Testis (tissue), 3 donors: ENCODE measurements around the gene EPO. TPM values are rescaled to one million over a fixed set of nuclear protein-coding genes. Genes with fewer than 3 reads are reported as not detected.
A peak's percentile ranks its signal among the peaks of the same experiment; 100 is the strongest.

ENCODE experiments used
- DNase-seq: peaks from one replicate; pipeline ENCODE4 v3.0.0-alpha.2; 2019
- H3K27ac ChIP-seq, 2 donors: fragments of 200-600 bp; sonication (generic); one replicate each; pipeline ENCODE4 v1.5.1; 2019
- H3K27me3 ChIP-seq: fragments of 200-600 bp; sonication (generic); one replicate; pipeline ENCODE4 v1.5.1; 2019
- H3K36me3 ChIP-seq: fragments of 200-600 bp; sonication (generic); one replicate; pipeline ENCODE4 v1.5.1; 2017; ENCODE audit warnings: low read depth; ENCODE audit errors: missing control alignments
- H3K4me1 ChIP-seq: fragments of 200-600 bp; sonication (generic); one replicate; pipeline ENCODE4 v1.5.1; 2019
- H3K4me3 ChIP-seq, 2 donors: fragments of 200-600 bp; sonication (generic); one replicate each; pipeline ENCODE4 v1.5.1; 2017 to 2019
- H3K9me3 ChIP-seq: fragments of 200-600 bp; sonication (generic); one replicate; pipeline ENCODE4 v1.5.1; 2017
- POLR2A ChIP-seq: fragments of 450-650 bp; IDR thresholded peaks from one replicate; pipeline ENCODE4 v1.6.1; 2017; ENCODE audit warnings: antibody characterized with exemption, mild to moderate bottlenecking, moderate library complexity
- WGBS, 2 donors: methylation state at CpG; one replicate each; pipeline ENCODE4 v1.1.5; 2018; 5-methylcytosine and 5-hydroxymethylcytosine counted together
- intact Hi-C: fragments of 100-400 bp; cut with DNase I; formaldehyde crosslinking; loops from one replicate; pipeline ENCODE4 v1.15.1; 2023; ENCODE audit warnings: low total_unique reads
- polyA plus RNA-seq: library from polyadenylated mRNA; stranded (reverse); fragments of 350-450 nt; fragmentation: Illumina TruSeq; extraction: RNeasy Lipid Tissue Mini Kit (QIAGEN cat#74804); gene quantifications from one replicate; pipeline ENCODE4 v1.2.3, GENCODE V29; 2014; ENCODE audit warnings: low read depth, low replicate concordance; ENCODE audit not compliant: insufficient read depth
- total RNA-seq, 2 donors: library from RNA; depleted of rRNA; stranded (reverse); fragments of >200 nt; gene quantifications; one replicate each; pipeline ENCODE4 v1.2.3, GENCODE V29; 2016
- TF ChIP-seq, protein P1 (sequence below), 3 experiments: fragments of 450-650 bp in 2 of 3; fragments of 200-600 bp in 1 of 3; sonication (generic) in 1 of 3; IDR thresholded peaks; one replicate each; pipeline ENCODE4 v1.5.1; 2016 to 2019; ENCODE audit warnings: antibody characterized with exemption in 3 of 3, mild to moderate bottlenecking in 2 of 3, moderate library complexity in 1 of 3

Gene EPO
- total and polyA plus RNA-seq, 3 donors from 2014 or later, result 0.63 to 0.93 (median 0.65) TPM

DNA sequence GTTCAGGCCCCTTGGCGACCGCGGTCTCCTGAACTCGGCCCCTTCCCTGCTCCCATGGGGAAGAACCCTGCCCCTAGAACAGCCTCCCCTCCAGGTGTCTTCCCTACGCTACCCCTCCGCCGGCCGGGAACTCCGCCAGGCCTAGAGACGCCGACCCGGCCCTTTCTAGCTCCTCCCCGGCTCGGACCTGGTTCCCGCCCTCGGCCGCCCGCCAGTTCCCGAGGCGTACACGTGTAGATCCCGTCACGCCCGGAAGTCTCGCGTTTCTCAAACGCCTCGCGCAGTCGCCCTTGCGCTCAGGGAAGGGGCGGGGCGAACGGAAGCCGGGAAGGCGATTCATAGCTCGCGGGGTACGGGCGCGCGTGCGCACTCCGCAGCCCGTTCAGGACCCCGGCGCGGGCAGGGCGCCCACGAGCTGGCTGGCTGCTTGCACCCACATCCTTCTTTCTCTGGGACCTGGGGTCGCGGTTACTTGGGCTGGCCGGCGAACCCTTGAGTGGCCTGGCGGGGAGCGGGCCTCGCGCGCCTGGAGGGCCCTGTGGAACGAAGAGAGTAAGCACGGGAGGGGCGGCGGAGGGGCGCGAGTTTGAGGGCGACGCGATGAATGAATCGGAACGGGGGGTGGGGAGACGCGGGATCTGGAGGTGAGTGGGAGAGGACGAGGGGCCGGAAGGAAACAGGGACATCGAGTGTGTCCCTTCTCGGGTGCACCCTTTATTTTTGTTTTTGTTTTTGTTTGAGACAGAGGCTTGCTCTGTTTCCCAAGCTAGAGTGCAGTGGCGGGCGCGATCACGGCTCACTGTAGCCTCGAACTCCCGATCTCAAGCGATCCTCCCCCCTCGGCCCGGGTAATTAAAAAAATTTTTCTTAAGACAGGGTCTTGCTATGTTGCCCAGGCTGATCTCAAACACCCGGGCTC is 14.3 kb upstream of the EPO start, which contains the start of gene POP7:
Gene POP7, plus strand, starts transcription at position 369 of the 919 bp plus-strand sequence. CDS start 710 bp downstream, outside the sequence.
- peak within 1 kb of the TSS; percentile 83 to 90 for H3K27ac ChIP-seq
- H3K36me3 ChIP-seq, result no peaks in the 10 kb centered on the region
- intact Hi-C loops, result loop anchor here (5.0 kb wide), 1 partner anchor 146 kb away; the partner anchor contains the start of gene SLC12A9
- H3K4me1 ChIP-seq, result peaks cover 7% of the 10 kb centered on the region
- H3K27me3 ChIP-seq, result no peaks in the 10 kb centered on the region
- WGBS, 2 donors, result 0 to 1% methylated on average over 42 to 86 of the region's 86 CpGs
- H3K9me3 ChIP-seq, result no peaks in the 10 kb centered on the region
- H3K4me3 ChIP-seq, result peak within 1 kb of the TSS; percentile 75 to 77
- no peak for TF ChIP-seq POLR2A
- TF ChIP-seq, protein P1, sequence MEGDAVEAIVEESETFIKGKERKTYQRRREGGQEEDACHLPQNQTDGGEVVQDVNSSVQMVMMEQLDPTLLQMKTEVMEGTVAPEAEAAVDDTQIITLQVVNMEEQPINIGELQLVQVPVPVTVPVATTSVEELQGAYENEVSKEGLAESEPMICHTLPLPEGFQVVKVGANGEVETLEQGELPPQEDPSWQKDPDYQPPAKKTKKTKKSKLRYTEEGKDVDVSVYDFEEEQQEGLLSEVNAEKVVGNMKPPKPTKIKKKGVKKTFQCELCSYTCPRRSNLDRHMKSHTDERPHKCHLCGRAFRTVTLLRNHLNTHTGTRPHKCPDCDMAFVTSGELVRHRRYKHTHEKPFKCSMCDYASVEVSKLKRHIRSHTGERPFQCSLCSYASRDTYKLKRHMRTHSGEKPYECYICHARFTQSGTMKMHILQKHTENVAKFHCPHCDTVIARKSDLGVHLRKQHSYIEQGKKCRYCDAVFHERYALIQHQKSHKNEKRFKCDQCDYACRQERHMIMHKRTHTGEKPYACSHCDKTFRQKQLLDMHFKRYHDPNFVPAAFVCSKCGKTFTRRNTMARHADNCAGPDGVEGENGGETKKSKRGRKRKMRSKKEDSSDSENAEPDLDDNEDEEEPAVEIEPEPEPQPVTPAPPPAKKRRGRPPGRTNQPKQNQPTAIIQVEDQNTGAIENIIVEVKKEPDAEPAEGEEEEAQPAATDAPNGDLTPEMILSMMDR (IDR thresholded peaks at IDR 0.05), result peak in 1 of 3 experiments; percentile 12
- DNase-seq, result peak; percentile 99

DNA sequence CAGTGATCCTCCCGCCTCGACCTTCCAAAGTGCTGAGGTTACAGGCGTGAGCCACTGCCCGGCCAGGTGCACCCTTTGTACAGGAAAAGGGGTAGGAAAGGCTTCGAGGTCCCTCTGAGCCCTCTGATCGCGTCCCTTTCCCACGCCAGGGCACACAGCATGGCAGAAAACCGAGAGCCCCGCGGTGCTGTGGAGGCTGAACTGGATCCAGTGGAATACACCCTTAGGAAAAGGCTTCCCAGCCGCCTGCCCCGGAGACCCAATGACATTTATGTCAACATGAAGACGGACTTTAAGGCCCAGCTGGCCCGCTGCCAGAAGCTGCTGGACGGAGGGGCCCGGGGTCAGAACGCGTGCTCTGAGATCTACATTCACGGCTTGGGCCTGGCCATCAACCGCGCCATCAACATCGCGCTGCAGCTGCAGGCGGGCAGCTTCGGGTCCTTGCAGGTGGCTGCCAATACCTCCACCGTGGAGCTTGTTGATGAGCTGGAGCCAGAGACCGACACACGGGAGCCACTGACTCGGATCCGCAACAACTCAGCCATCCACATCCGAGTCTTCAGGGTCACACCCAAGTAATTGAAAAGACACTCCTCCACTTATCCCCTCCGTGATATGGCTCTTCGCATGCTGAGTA is 13.5 kb upstream of the EPO start:
- Histone ChIP-seq H3K9me3 (no peaks in the 10 kb centered on the region), H3K4me1 (peaks cover 7% of the 10 kb centered on the region), H3K27me3 (no peaks in the 10 kb centered on the region), H3K27ac (peak overlapping the region in 1 of 2 donors; percentile 90), H3K36me3 (no peaks in the 10 kb centered on the region), H3K4me3 (peak overlapping the region; percentile 75 to 77)
- WGBS, 2 donors, result 13 to 15% methylated on average over 26 to 34 of the region's 34 CpGs
- no peak for DNase-seq
- intact Hi-C loops, result loop anchor here (5.0 kb wide), 1 partner anchor 146 kb away; the partner anchor contains the start of gene SLC12A9
- TF ChIP-seq, protein P1 (IDR thresholded peaks at IDR 0.05), result no peak
- TF ChIP-seq POLR2A, result no peak

DNA sequence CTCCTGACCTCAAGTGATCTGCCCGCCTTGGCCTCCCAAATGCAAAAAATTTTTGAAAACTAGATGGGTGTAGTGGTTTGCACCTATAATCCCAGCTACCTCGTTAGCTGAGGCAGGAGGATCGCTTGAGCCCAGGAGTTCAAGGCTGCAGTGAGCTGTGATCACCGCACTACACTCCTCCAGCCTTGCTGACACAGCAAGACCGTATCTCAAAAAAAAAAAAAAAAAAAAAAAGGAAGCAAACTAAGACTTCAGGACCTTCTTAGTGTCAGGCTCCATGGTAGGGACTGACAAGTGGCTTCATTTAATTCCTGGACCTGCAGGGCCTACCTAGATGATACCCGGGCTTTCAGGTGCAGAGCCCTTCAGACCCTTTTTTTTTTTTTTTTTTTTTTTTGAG is 11.9 kb upstream of the EPO start:
- no peak overlapping the region for H3K27ac ChIP-seq
- no peaks in the 10 kb centered on the region for H3K27me3 ChIP-seq
- 59 to 72% methylated on average over 6 of the region's 6 CpGs for WGBS, 2 donors
- intact Hi-C loops, result loop anchor here (5.0 kb wide), 1 partner anchor 144 kb away; the partner anchor contains the start of gene SLC12A9
- H3K36me3 ChIP-seq, result no peaks in the 10 kb centered on the region
- no peaks in the 10 kb centered on the region for H3K9me3 ChIP-seq
- H3K4me1 ChIP-seq, result peaks cover 7% of the 10 kb centered on the region
- DNase-seq, result no peak
- H3K4me3 ChIP-seq, result no peak overlapping the region
- TF ChIP-seq POLR2A, result no peak
- TF ChIP-seq, protein P1 (IDR thresholded peaks at IDR 0.05), result no peak

DNA sequence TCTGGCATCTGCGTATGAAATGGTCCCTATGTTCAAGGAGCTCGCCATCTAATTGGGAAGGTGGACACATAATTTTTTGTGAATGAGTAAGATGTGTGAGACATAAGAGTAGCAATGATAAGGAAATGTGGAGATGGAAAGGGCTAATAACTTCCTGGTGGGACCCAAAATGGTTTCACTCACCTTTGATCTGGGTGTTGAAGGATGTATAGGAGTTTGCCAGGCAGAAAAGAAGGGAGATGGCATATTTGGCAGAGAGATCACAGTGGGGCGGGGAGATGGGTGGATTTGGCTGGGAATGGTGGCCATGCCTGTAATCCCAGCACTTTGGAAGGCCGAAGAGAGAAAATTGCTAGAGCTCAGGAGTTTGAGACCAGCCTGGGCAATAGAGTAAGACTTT is 9.8 kb upstream of the EPO start:
- Histone ChIP-seq H3K4me3 (no peak overlapping the region), H3K4me1 (peaks cover 7% of the 10 kb centered on the region), H3K27me3 (no peaks in the 10 kb centered on the region), H3K9me3 (no peaks in the 10 kb centered on the region), H3K36me3 (no peaks in the 10 kb centered on the region), H3K27ac (no peak overlapping the region)
- no peak for TF ChIP-seq POLR2A
- TF ChIP-seq, protein P1 (IDR thresholded peaks at IDR 0.05), result no peak
- intact Hi-C loops, result no loop called here
- 74 to 78% methylated on average over 4 of the region's 4 CpGs for WGBS, 2 donors
- DNase-seq, result no peak
